NCI-H1436 treated with DMSO at 0.1 percent for 48 hours (cell line): ENCODE results near the gene RAD52.

Experiments used
- DNase-seq: peaks from one replicate; lab custom pipeline; 2025; lab: John Stamatoyannopoulos, UW

Gene RAD52

DNA sequence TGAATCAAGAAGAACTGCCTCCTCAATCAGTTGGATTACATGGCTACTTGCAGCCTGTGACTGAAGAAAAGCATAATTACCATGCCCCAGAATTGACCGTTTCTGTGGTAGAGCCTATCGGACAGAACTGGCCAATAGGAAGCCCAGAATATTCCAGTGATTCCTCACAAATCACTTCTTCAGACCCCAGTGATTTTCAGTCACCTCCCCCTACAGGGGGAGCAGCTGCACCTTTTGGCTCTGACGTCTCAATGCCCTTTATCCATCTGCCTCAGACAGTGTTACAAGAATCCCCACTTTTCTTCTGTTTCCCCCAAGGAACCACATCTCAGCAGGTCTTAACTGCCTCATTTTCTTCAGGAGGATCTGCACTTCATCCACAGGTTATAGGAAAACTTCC is 80.8 kb downstream of the RAD52 start:
- no peak for DNase-seq

- no peak for DNase-seq
Observed at GRCh38 chr12:867905-868304, 81.6 kb downstream of the RAD52 start.

GRCh38 chr12:865614-866013 is 83.9 kb downstream of the RAD52 start:
- DNase-seq = no peak

- DNase-seq = no peak
Observed at GRCh38 chr12:863285-863684, 86.2 kb downstream of the RAD52 start.

GRCh38 chr12:862303-862911 is 87.1 kb downstream of the RAD52 start:
- no peak for DNase-seq
